ENCODE data around the gene QRICH1.
A peak's percentile ranks its signal among the peaks of the same experiment; 100 is the strongest.

Gene QRICH1

GRCh38 chr3:49120096-49120437 is 26.2 kb upstream of the QRICH1 start:
- DNase-seq (ENCODE audit: low read depth in 2 of 2, low spot score in 1 of 2), result no peak

GRCh38 chr3:49119439-49119838 is 25.6 kb upstream of the QRICH1 start:
- DNase-seq (ENCODE audit: low read depth in 2 of 2, low spot score in 1 of 2), result no peak

- DNase-seq (ENCODE audit: low read depth in 2 of 2, low spot score in 1 of 2), result no peak
Measured at GRCh38 chr3:49119036-49119435, 25.2 kb upstream of the QRICH1 start.

DNA sequence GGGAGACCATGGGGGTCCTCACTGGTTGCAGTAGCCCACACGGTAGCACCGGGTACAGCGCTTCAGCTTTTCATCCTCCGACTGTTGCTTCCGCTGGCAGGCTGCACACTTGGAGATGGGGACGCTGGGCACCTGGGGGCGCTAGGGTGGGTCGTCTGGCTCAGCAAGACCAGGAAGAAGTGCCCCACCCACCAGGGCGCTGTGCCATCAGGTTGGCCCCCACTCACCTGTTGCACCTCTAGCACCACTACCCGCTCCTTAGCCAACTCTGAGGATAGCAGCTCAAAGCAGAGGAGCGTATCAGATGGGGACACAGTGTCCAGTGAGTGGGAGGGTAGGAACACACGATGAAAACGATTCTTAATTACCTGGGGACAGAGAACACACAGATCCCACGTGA is 18.4 kb upstream of the QRICH1 start:
- DNase-seq (ENCODE audit: low read depth in 2 of 2, low spot score in 1 of 2), result no peak

- DNase-seq (ENCODE audit: low read depth in 2 of 2, low spot score in 1 of 2), result no peak
Measured at GRCh38 chr3:49111347-49111746, 17.5 kb upstream of the QRICH1 start.

DNA sequence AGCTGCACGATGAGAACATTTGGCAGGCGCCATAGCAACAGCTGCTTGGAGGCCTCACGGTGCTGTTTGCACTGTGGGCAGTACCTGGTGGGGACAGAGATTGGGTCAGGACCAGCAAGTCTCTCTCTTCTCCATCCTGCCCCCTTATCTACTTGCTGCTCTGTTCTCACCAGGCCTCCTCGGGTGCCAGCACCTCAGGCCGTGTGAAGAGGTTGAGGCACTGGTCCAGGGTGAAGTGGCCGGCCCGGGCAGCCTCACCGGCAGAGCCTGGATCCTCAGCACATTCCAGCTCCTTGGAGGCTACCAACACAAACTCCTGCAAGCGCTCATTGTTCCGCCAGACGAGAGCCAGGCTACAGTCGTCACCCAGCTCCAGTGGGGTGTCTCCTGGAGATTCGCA is 16.9 kb upstream of the QRICH1 start:
- DNase-seq (ENCODE audit: low read depth in 2 of 2, low spot score in 1 of 2), result no peak

GRCh38 chr3:49108346-49108745 is 14.5 kb upstream of the QRICH1 start:
- DNase-seq (ENCODE audit: low read depth in 2 of 2, low spot score in 1 of 2), result no peak

GRCh38 chr3:49104427-49105291 is 10.8 kb upstream of the QRICH1 start, which contains the start of gene QARS1:
Gene QARS1, minus strand, starts transcription at chr3:49104757. Its CDS starts 24 bp downstream, at chr3:49104733.
- peak; percentile 77 for DNase-seq (ENCODE audit: low read depth in 2 of 2, low spot score in 1 of 2)

GRCh38 chr3:49104052-49104426 is 10.2 kb upstream of the QRICH1 start:
- DNase-seq (ENCODE audit: low read depth in 2 of 2, low spot score in 1 of 2), result no peak

GRCh38 chr3:49100046-49100615 is 6.3 kb upstream of the QRICH1 start:
- DNase-seq (ENCODE audit: low read depth in 2 of 2, low spot score in 1 of 2), result no peak

GRCh38 chr3:49098910-49099630 is 5.2 kb upstream of the QRICH1 start:
- no peak for DNase-seq (ENCODE audit: low read depth in 2 of 2, low spot score in 1 of 2)

- no peak for DNase-seq (ENCODE audit: low read depth in 2 of 2, low spot score in 1 of 2)
Measured at GRCh38 chr3:49098429-49098828, 4.6 kb upstream of the QRICH1 start.

GRCh38 chr3:49092938-49093852 is 676 bp downstream of the QRICH1 start:
- DNase-seq (ENCODE audit: low read depth in 2 of 2, low spot score in 1 of 2), result peak; percentile 51 to 63

DNA sequence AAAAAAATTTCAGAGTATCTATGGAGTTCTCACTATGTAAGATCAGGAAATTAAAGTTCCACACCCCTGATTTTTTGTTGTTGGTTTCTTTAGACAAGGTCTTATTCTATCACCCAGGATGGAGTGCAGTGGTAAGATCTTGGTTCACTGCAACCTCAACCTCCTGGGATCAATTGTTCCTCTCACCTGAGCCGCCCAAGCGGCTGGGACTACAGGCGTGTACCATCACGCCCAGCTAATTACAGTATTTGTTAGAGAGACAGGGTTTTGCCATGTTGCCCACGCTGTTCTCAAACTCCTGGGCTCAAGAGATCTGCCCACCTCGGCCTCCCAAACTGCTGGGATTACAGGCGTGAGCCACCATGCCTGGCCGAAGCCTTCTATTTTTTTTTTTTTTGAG is 12.4 kb downstream of the QRICH1 start:
- no peak for DNase-seq (ENCODE audit: low read depth in 2 of 2, low spot score in 1 of 2)

DNA sequence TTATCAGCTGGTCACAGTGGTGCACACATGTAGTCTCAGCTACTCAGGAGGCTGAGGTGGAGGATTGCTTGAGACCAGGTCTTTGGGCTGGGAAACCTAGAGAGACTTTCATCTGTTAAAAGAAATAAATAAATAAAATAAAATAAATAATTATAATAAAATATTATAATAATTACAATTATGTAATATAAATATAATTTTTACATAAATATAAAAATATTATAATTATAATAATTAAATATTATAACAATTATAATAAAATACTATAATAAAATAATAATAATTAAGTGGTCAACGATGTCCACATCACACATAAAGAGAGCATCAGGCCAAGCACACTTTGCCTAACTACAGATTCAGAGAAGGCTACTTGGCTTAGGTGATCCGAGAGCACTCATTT is 14.6 kb downstream of the QRICH1 start:
- DNase-seq (ENCODE audit: low read depth in 2 of 2, low spot score in 1 of 2), result no peak

DNA sequence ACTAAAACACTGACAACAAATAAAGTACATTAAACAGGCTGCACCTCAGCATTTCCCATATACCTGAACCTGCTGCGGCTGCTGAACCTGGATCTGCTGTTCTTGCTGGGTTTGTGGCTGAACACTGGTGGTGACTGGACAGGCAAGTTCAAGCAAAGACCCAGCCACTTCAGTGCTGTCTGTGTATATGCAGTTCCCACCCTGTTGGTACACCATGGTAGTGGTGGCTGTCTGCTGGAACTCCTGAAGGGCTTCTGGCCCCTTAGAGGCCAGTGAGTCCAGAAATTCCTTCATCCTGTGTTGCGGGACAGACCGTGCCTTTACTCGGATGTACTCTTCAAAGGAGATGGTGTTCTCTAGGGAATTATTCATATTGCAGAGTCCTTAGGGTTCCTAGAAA is 17.2 kb downstream of the QRICH1 start:
- no peak for DNase-seq (ENCODE audit: low read depth in 2 of 2, low spot score in 1 of 2)

DNA sequence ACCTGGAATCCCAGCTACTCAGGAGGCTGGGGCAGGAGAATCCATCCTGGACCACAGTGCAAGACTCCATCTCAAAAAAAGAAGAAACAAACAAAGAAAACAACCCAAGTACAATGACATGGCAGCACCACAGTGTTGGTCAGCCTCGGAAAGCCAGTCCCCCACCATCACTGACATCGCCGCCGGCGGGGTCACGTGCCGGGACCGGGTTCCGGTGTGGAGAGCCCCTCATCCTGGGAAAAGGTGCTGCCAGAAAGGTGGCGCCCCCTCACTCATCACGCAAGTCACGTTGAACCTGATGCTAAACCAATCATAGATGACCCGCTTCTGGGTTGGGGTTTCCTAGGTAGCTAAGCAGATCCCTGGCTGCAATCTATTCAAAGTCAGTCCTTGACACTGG is 17.8 kb downstream of the QRICH1 start:
- no peak for DNase-seq (ENCODE audit: low read depth in 2 of 2, low spot score in 1 of 2)

DNA sequence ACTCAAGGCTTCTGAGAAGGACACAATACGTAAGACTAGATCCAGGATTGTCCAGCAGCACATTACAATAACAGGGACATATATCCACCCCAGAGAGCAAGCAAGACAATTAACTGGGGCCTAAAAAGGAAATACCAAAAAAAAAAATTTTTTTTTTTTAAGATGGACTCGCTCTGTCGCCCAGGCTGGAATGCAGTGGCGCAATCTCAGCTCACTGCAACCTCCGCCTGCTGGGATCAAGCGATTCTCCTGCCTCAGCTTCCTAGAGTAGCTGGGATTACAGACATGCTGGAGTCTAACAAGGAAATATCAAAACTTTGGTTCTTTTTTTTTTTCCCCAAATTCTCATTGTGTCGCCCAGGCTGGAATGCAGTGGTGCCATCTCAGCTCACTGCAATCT is 35.9 kb downstream of the QRICH1 start:
- DNase-seq (ENCODE audit: low read depth in 2 of 2, low spot score in 1 of 2), result no peak

DNA sequence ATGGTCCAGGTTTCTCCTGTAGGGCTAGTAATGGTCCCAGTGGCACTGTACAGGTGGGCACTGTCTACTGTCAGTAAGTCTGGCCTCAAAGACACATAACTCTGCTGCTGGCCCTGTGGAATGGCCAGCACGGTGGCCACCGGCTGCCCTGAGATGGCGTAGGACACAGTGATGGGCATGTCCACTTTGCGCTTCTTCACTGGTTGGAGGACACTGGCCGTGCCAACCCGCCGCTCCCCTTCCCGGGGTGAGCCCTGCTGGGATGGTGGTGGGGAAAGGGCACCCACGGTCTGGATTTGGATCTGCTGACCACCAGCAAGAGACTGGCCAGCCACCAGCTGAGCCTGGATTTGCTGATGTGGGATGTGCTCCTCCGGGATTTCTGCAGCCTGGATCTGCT is 36.6 kb downstream of the QRICH1 start:
- no peak for DNase-seq (ENCODE audit: low read depth in 2 of 2, low spot score in 1 of 2)

GRCh38 chr3:49054344-49054862 is 39.5 kb downstream of the QRICH1 start:
- no peak for DNase-seq (ENCODE audit: low read depth in 2 of 2, low spot score in 1 of 2)

- no peak for DNase-seq (ENCODE audit: low read depth in 2 of 2, low spot score in 1 of 2)
Measured at GRCh38 chr3:49053543-49053942, 40.3 kb downstream of the QRICH1 start.
